ENCODE data around the gene SYT1. TPM values are rescaled to one million over a fixed set of nuclear protein-coding genes. Genes with fewer than 3 reads are reported as not detected.

Gene SYT1
- total RNA-seq, 1 experiment from 2014 or later: 44.9 TPM

DNA sequence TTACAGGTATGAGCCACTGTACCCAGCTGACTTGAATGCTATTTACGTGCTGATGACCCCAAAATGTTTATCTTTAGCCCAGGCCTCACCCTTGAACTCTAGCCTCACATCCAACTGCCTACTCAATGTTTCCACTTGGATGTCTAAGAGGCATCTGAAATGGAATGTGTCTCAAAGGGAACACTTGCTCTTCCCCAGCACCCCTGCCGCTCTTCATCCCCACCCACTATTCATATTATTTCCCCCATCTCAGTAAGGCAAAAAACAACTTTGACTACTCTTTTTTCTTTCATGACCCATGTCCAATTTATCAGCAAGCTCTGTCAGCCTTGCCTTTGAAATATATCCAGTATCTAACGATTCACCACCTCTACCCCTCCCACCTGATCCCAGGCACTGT, 621.6 kb downstream of the SYT1 start:
- Histone ChIP-seq H3K9ac (ENCODE audit: low read length) (no peak overlapping the region), H2AFZ (ENCODE audit: low read depth, low read length, poor library complexity, severe bottlenecking) (no peak overlapping the region), H3K27ac (ENCODE audit: low read depth, low read length) (no peak overlapping the region), H3K36me3 (ENCODE audit: control insufficient read depth in 1 of 2, insufficient read depth in 2 of 2, low read length in 2 of 2) (no peaks in the 10 kb centered on the region), H3K27me3 (ENCODE audit: insufficient read depth, low read length) (no peaks in the 10 kb centered on the region), H3K9me3 (ENCODE audit: control insufficient read depth in 1 of 2, insufficient read depth in 1 of 2, low read depth in 1 of 2, low read length in 2 of 2) (no peaks in the 10 kb centered on the region), H3K4me1 (ENCODE audit: control insufficient read depth in 1 of 2, insufficient read depth in 2 of 2, low read length in 2 of 2) (no peaks in the 10 kb centered on the region), H3K79me2 (ENCODE audit: insufficient read depth, low read length) (no peaks in the 10 kb centered on the region), H3K9me2 (ENCODE audit: insufficient read depth) (no peaks in the 10 kb centered on the region), H3K4me3 (replicated peaks in 1 of 2; ENCODE audit: low read depth in 1 of 2, low read length in 2 of 2) (no peak overlapping the region), H4K20me1 (ENCODE audit: insufficient read depth) (no peaks in the 10 kb centered on the region), H3K4me2 (ENCODE audit: low read length) (no peak overlapping the region)
- CTCF ChIA-PET: no interaction called here
- no peak for ATAC-seq
- TF ChIP-seq SRF (IDR thresholded peaks at IDR 0.05; ENCODE audit: low read depth): no peak
- no peak for TF ChIP-seq ZNF274 (IDR thresholded peaks at IDR 0.05; ENCODE audit: low read depth, low read length)
- TF ChIP-seq FOSL1 (IDR thresholded peaks at IDR 0.05; ENCODE audit: low read depth): no peak
- TF ChIP-seq POLR2AphosphoS5 (IDR thresholded peaks at IDR 0.05; ENCODE audit: low read depth, low read length): no peak
- no peak for TF ChIP-seq EZH2phosphoT487 (IDR thresholded peaks at IDR 0.05; ENCODE audit: borderline replicate concordance)
- TF ChIP-seq CBX3 (IDR thresholded peaks at IDR 0.05; ENCODE audit: low read depth): no peak
- no peak for TF ChIP-seq JUND (IDR thresholded peaks at IDR 0.05)
- TF ChIP-seq, protein P1, sequence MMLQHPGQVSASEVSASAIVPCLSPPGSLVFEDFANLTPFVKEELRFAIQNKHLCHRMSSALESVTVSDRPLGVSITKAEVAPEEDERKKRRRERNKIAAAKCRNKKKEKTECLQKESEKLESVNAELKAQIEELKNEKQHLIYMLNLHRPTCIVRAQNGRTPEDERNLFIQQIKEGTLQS (IDR thresholded peaks at IDR 0.05): no peak
- no peak for TF ChIP-seq ELF1 (IDR thresholded peaks at IDR 0.05; ENCODE audit: borderline replicate concordance, low read depth)
- TF ChIP-seq CEBPB (IDR thresholded peaks at IDR 0.05; ENCODE audit: low read depth): no peak
- TF ChIP-seq TCF7L2 (IDR thresholded peaks at IDR 0.05; ENCODE audit: borderline replicate concordance, extremely low read depth, insufficient read depth, insufficient read length): no peak
- TF ChIP-seq SP1 (IDR thresholded peaks at IDR 0.05; ENCODE audit: low read depth): no peak
- TF ChIP-seq, protein P2, sequence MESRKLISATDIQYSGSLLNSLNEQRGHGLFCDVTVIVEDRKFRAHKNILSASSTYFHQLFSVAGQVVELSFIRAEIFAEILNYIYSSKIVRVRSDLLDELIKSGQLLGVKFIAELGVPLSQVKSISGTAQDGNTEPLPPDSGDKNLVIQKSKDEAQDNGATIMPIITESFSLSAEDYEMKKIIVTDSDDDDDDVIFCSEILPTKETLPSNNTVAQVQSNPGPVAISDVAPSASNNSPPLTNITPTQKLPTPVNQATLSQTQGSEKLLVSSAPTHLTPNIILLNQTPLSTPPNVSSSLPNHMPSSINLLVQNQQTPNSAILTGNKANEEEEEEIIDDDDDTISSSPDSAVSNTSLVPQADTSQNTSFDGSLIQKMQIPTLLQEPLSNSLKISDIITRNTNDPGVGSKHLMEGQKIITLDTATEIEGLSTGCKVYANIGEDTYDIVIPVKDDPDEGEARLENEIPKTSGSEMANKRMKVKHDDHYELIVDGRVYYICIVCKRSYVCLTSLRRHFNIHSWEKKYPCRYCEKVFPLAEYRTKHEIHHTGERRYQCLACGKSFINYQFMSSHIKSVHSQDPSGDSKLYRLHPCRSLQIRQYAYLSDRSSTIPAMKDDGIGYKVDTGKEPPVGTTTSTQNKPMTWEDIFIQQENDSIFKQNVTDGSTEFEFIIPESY (IDR thresholded peaks at IDR 0.05; ENCODE audit: extremely low read depth, insufficient replicate concordance, low read length): no peak
- no peak for TF ChIP-seq EZH2 (IDR thresholded peaks at IDR 0.05)
- no peak for TF ChIP-seq RAD21 (IDR thresholded peaks at IDR 0.05; ENCODE audit: low read depth)
- TF ChIP-seq, protein P3, sequence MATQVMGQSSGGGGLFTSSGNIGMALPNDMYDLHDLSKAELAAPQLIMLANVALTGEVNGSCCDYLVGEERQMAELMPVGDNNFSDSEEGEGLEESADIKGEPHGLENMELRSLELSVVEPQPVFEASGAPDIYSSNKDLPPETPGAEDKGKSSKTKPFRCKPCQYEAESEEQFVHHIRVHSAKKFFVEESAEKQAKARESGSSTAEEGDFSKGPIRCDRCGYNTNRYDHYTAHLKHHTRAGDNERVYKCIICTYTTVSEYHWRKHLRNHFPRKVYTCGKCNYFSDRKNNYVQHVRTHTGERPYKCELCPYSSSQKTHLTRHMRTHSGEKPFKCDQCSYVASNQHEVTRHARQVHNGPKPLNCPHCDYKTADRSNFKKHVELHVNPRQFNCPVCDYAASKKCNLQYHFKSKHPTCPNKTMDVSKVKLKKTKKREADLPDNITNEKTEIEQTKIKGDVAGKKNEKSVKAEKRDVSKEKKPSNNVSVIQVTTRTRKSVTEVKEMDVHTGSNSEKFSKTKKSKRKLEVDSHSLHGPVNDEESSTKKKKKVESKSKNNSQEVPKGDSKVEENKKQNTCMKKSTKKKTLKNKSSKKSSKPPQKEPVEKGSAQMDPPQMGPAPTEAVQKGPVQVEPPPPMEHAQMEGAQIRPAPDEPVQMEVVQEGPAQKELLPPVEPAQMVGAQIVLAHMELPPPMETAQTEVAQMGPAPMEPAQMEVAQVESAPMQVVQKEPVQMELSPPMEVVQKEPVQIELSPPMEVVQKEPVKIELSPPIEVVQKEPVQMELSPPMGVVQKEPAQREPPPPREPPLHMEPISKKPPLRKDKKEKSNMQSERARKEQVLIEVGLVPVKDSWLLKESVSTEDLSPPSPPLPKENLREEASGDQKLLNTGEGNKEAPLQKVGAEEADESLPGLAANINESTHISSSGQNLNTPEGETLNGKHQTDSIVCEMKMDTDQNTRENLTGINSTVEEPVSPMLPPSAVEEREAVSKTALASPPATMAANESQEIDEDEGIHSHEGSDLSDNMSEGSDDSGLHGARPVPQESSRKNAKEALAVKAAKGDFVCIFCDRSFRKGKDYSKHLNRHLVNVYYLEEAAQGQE (IDR thresholded peaks at IDR 0.05; ENCODE audit: low read depth): no peak
- TF ChIP-seq ZFX (IDR thresholded peaks at IDR 0.05): no peak
- TF ChIP-seq YY1 (IDR thresholded peaks at IDR 0.05; ENCODE audit: extremely low read depth, insufficient replicate concordance, low read depth, low read length): no peak
- RAD21 ChIA-PET (ENCODE audit: low non-redundant PET in 1 of 2, low total read pairs in 2 of 2, uncharacterized antibody in 2 of 2, unreplicated experiment in 2 of 2): no interaction called here
- POLR2A ChIA-PET: no interaction called here
- DNase-seq (ENCODE audit: low read depth, low spot score): no peak
- no TSS peak for BruUV-seq (replicated peaks)
- intact Hi-C loops (cut with micrococcal nuclease): no loop called here

All from HCT116 (cell line).